GM18498 (cell line): ENCODE results near the gene HOGA1.
A peak's percentile ranks its signal among the peaks of the same experiment; 100 is the strongest.
"Not testable (repeated sequence)": the region's sequence is repeated elsewhere in the genome, so short reads cannot be mapped to it uniquely, and the experiment has no call there.

ENCODE experiments used
- ATAC-seq: cut with Tn5 transposase; IDR thresholded peaks from one replicate; pipeline ENCODE4 v1.9.1; 2021; ENCODE audit warnings: mild to moderate bottlenecking, moderate library complexity; ENCODE audit not compliant: unreplicated experiment

Gene HOGA1

GRCh38 chr10:97554336-97554735 lies 29.9 kb upstream of the HOGA1 start:
- ATAC-seq = not testable (repeated sequence)

- not testable (repeated sequence) for ATAC-seq
These were observed 28.6 kb upstream of the HOGA1 start for GRCh38 chr10:97555541-97555940.

GRCh38 chr10:97560731-97561381 lies 23.3 kb upstream of the HOGA1 start:
- not testable (repeated sequence) for ATAC-seq

- ATAC-seq = not testable (repeated sequence)
These were observed 22.7 kb upstream of the HOGA1 start for GRCh38 chr10:97561386-97562077.

GRCh38 chr10:97562329-97562728 lies 21.9 kb upstream of the HOGA1 start:
- not testable (repeated sequence) for ATAC-seq

GRCh38 chr10:97563337-97563736 lies 20.9 kb upstream of the HOGA1 start:
- no peak for ATAC-seq

- no peak for ATAC-seq
These were observed 19.4 kb upstream of the HOGA1 start for GRCh38 chr10:97564776-97565175.

- no peak for ATAC-seq
These were observed 17.7 kb upstream of the HOGA1 start for GRCh38 chr10:97566336-97566996.

GRCh38 chr10:97567891-97568290 lies 16.3 kb upstream of the HOGA1 start:
- no peak for ATAC-seq

GRCh38 chr10:97570146-97570788 lies 13.9 kb upstream of the HOGA1 start:
- ATAC-seq = no peak

- no peak for ATAC-seq
These were observed 13.3 kb upstream of the HOGA1 start for GRCh38 chr10:97570789-97571471.

GRCh38 chr10:97571622-97572021 lies 12.6 kb upstream of the HOGA1 start:
- no peak for ATAC-seq

GRCh38 chr10:97572214-97572989 lies 11.8 kb upstream of the HOGA1 start, which contains the start of gene ANKRD2:
ANKRD2 (plus strand) TSS chr10:97572779; CDS start chr10:97572789, 10 bp downstream.
- peak; percentile 66 for ATAC-seq

GRCh38 chr10:97573021-97573420 lies 11.2 kb upstream of the HOGA1 start:
- no peak for ATAC-seq

- ATAC-seq = no peak
These were observed 10.5 kb upstream of the HOGA1 start for GRCh38 chr10:97573672-97574071.

GRCh38 chr10:97574374-97575126 lies 9.6 kb upstream of the HOGA1 start:
- no peak for ATAC-seq

- ATAC-seq = no peak
These were observed 9.0 kb upstream of the HOGA1 start for GRCh38 chr10:97575127-97575668.

- not testable (repeated sequence) for ATAC-seq
These were observed 7.7 kb upstream of the HOGA1 start for GRCh38 chr10:97576487-97576886.

- no peak for ATAC-seq
These were observed 6.5 kb upstream of the HOGA1 start for GRCh38 chr10:97577701-97578100.
